CD4-positive, alpha-beta T cell treated with Interleukin-12 subunit alpha and Interleukin-12 subunit beta, for 1 hour (primary cell): ENCODE data around the gene AP3M1.
A peak's percentile ranks its signal among the peaks of the same experiment; 100 is the strongest.
"Not testable (repeated sequence)": the region's sequence is repeated elsewhere in the genome, so short reads cannot be mapped to it uniquely, and the experiment has no call there.

Source experiments
- DNase-seq: peaks from one replicate; pipeline ENCODE4 v3.0.0-alpha.2; 2020

Gene AP3M1, protein sequence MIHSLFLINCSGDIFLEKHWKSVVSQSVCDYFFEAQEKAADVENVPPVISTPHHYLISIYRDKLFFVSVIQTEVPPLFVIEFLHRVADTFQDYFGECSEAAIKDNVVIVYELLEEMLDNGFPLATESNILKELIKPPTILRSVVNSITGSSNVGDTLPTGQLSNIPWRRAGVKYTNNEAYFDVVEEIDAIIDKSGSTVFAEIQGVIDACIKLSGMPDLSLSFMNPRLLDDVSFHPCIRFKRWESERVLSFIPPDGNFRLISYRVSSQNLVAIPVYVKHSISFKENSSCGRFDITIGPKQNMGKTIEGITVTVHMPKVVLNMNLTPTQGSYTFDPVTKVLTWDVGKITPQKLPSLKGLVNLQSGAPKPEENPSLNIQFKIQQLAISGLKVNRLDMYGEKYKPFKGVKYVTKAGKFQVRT

DNA sequence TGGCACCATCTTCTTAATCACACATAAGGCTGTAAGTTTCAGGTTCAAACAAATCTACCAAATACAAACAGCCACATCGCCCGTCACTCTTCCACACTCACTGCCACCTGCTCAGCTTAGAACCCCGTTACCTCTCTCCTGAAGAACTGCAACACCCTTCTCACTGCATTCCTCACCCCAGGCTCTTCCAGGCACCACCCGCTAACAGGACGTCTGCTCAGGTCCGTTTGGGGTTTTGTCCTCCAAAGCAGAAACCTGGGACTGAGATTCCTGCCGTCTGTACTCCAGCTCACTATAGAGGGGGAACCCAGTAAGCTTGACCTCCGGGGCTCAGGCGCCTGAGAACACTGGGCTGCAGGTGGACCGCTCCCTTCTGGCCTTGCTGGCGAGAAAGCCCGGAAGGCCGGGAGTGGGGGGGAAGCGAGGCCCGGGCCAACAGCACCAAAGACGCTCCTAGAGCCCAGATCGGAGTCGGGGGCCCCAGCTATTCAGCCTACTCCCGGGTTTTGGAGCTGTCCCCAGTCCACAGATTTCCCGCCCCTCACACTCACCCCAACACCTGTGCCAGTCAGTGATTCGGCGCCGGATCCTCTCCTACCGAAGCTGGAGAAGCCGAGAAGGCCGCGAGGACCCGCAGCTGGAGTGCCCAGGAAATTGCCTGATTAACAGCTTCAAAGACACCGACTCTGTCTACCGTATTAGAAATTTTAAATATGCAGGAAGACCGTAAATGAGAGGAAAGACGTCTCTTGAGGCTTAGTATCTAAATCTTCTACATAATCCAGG, at the start of gene AP3M1:
TSS of gene AP3M1 (minus strand) at position 625 of the 786 bp plus-strand sequence. CDS start 12,449 bp downstream, outside the sequence.
- no peak for DNase-seq

DNA sequence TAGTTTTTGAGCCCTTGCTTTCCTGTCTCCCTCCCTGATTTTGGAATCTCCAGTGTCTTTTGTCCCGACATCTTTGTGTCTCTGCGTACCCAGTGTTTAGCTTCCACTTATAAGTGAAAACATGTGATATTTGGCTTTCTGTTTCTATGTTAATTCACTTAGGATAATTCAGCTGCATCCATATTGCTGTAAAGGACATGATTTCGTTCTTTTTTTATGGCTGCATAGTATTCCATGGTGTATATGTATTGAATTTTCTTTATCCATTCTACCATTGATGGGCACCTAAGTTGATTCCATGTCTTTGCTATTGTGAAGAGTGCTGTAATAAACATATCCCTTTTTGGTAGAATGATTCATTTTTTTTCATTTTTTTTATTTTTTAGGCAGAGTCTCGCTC, 48.7 kb upstream of the AP3M1 start:
- DNase-seq, result no peak

DNA sequence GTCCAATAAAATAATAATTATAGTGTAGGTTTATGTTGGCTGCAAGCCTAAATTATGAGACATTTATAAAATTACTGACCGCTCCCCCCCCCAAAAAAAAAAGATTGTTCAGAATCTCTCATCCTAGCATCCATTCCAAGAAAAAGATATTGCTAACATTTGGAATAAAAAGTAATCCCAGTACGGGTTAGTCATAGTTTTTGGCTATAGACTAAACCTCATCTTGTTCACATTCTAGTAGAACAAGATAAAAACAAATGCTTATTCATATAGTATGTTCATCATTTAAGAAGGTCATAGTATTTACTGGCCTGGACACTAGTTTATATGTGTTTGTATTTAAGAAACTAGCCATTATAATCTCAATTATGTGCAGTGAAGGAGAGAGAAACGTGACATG, 44.4 kb upstream of the AP3M1 start:
- DNase-seq, result no peak

DNA sequence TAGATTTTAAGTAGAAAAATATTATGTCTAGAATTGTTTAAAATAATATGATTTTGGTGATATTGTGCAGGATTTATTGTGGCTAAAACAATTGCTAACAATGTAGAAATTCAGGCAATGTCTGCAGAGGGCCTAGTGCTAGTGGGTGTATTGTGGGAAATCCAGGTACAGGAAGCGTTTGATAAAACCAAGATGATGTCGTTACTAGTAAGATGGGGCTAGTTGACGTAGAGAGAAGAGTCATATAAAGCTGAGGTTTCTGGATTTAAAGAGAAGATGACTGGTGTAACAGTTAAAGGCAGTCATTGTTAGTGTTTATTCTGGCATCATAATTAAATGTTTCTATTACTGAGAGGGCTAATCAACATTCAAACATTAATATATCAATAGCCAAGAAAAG, 43.9 kb upstream of the AP3M1 start:
- DNase-seq, result peak; percentile 39

DNA sequence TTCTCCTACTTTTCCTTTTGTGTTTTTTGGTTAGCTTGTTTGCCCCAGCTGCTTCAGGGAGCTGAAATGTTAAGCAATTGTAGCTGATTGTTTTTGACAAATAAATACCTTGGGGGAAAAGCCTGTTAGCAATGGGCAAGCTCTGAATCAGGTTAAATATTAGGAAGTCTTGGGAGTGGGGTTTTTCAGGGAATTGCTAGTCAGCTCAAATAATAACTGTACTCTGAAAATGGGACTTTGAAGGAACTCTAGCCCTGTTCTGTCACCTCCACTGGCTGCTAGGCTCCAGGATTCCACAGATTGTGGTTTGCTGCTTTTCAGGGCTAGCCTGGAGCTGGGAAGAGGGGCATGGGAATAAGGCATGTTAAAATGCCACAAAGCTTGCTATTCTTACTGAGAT, 39.9 kb upstream of the AP3M1 start:
- no peak for DNase-seq

DNA sequence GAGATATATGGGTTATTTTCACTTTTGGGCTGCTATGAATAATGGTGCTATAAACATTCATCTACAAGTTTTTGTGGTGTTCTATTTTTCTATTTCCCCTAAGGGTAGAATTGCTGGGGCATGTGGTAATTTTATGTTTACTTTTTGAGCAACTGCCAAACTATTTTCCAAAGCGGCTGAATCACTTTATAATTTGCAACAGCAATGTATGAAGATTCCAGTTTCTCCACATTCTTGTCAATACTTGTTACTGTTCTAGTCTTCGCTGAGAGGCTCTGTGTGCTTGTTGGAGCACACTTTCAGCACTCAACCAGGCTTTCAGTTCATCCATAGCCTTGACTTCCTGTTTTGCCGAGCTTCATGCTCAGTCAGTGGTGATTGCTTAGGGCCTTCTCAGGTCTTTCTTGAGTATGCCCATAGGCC, 39.4 kb upstream of the AP3M1 start:
- DNase-seq, result peak; percentile 34

DNA sequence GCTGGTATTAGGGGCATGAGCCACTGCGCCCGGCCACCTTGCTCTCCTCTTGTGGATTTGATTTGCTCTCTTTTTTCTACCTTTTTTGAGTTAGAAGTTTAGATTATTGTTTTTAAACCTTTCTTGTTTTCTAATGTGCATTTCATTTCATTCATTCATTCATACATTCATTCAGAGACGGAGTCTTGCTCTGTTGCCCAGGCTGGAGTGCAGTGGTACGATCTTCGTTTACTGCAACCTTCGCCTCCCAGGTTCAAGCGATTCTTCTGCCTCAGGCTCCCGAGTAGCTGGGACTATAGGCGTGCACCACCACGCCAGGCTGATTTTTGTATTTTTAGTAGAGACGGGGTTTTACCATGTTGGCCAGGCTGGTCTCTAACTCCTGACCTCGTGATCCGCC, 38.0 kb upstream of the AP3M1 start:
- not testable (repeated sequence) for DNase-seq

DNA sequence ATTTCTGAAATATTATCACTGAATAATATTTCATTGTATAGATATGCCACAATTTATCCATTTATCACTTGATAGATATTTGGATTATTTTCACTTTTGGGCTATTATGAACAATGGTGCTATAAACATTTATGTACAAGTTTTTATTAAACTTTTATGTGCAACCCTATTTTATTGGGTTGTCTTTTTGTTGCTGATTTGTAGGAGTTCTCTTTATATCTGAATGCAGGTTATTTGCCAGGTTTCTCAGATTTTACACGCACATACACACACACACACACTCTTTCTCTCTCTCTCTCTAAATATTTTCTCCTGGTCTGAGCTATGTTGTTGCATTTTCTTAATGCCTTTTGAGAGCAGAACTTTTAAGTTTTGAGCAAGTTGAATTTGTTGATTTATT, 36.6 kb upstream of the AP3M1 start:
- no peak for DNase-seq

DNA sequence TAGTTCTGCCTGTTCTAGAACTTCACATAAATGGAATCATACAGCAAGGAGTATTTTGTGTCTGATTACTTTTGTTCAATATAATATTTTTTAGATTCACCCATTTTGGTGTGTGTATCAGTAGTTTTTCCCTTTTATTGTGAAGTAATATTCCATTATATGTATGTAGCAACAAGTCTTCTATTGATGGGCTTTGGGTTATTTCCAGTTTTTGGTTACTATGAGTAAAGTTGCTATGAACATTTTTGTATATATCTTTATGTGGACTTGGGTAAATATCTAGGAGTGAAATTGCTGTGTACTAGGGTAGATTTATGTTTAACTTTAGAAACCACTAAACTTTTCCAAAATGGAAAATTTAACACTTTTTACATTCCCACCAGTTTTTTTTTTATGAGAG, 36.0 kb upstream of the AP3M1 start:
- DNase-seq, result no peak

DNA sequence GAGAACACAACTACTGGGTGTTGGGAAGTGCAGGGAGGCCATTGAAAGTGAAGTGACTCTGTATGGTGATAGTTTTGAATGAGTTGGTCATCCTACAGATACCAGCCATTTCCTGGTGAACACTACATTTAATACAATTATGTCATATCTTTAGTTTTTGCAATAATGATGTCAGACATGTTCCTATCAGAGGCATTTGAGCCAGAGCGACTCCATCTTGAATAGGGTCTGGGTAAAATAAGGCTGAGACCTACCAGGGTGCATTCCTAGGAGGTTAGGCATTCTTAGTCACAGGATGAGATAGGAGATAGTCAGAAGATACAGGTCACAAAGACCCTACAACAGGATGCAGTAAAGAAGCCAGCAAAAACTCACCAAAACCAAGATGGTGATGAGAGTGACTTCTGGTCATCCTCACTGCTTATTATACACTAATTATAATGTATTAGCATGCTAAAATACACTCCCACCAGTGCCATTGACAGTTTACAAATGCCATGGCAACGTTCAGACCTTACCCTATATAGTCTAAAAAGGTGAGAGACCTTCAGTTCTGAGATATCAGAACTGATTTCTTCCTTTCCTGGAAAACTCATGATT, 28.6 kb upstream of the AP3M1 start:
- DNase-seq, result no peak

DNA sequence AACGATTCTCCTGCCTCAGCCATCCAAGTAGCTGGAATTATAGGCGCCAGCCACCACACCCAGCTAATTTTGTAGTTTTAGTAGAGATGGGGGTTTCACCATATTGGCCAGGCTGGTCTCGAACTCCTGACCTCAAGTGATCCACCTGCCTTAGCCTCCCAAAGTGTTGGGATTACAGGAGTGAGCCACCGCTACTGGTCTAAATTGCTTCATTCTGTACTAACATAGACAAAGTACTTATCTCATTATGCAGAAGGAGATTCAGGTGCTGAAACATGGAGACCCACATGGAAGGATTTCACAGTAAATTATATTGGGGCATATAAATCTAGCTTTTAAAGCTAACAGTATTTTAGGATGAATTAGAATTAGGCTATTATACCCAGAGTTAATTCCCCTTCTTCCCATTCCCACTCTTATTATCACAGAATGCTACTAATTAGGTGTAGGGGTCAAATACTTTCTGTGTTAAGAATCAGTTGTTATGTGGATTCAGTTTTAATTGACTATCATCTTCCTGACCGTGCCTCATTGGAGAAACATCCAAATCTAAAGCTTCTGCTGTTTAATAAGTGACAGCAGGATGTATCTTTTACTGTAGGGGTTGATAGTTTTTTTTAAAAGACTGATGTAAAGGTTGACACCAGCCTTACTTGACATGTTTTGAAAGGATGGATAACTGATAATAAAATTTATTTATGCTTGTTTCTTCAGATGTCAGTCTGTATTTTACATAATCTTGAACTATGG, 27.6 kb upstream of the AP3M1 start:
- no peak for DNase-seq

DNA sequence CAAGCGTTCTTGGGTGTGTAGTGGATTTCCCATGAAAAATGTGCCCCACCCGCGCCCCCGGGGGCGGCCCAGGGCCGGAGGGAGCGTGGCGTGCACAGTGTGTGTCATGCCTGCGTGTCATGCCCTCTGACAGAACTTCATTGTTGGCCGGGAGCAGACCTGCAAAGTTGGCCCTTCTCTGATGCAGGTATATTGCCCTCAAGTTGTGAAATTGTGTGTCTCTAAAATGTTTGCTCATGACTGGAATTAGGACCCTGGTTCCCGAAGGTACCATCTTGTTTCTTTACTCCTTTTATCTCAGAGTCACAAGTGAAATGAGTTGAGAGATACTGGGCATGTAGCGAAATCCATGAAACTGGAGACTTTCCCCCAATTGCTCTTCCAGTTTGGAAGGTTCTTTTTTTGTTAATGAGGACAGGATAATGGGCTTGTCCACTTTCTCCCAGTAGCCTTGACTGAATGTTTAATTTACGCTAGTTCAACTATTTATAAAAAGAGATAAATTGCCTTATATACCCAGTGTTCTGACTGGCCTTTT, 26.6 kb upstream of the AP3M1 start:
- DNase-seq, result no peak

DNA sequence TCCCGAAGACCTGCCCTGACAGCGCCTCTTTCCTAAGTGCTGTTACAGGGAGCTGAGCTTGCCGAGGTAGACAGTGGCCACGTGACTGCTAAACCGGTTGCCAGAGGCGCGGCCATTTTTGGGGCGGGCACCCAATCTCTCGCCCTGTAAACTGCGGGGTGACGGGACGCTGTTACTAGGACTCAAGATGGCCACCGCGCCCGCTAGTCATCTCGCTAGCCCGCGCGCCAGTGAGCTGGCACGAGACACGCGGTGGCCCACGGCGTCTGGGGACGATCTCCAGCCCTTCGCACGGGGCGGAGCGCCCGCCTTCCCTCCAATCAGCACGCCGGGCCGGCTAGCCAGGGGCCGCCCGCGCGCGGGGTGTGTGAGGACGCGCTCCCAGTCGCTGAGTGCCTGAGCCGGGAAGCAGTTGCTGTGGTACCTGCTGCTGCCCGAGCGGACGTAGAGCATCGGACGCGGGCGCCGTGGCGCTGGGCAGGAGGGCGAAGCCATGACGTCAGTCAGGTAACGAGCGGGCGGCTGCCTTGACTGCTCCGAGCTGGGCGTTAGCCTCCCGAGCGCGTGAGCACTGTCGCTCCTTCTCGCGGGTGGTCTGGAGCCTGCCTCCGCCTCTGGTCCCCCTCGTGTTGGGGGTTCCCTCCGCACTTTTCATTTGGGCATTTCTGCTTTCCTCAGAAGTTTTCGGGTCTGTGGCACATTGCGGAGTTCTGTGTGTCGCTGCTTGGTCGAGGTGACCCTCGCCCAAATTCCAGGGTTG, 25.9 kb upstream of the AP3M1 start:
- DNase-seq, result peak; percentile 96

DNA sequence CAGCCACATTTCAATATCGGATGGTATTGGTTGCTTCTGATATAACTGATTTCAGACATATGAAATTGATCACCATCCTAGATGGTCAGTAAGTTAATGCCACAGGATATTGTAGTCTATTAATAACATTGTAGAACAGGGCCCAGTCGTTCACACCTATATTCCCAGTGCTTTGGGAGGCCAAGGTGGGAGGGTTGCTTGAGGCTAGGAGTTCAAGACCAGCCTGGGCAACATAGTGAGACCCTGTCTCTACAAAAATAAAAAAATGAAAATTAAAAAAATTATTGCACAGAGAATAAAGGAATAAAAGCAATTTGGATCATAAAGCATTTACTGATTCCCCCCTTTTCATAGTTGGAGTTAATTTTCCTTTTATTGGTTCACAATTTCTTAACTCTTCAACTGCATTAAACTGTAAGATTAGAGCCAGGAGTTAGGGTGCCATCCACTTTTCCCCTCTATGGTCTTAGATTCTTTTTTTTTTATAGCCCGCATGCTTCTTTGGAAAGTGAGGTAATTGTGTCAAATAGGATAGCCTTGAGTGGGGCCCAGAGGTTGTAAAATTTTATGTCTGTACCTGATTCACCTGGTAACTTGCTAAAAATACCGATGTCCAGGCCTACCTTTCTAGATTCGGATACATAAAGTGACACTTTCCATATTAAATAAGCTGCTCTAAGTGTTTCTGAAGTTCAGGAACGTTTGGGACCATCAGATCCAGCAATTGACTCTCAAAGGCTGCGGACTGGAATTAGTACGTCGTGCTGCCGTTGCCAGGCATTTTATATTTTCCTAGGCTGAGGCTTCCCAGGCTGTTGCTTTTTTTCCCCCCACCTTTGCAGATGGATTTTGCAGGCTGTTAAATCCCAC, 25.1 kb upstream of the AP3M1 start:
- DNase-seq, result no peak

DNA sequence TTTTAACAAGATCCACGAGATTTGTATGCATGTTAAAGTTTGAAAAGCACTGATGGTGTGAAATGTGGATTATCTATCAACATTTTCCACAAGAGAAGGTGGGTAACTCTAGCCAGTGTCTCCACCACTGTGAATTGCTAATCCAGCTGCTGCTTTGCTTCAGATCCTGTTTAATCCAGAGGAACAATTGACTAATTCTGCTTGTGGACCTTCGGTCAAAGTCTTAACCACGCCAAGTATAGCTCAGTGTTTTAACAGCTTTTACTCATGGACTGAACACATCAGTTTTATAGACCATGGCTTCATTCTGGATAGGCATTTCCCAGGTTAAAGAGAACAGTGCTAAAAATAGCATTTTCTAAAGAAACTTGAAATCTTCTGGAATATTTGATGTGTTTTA, 23.9 kb upstream of the AP3M1 start:
- no peak for DNase-seq

DNA sequence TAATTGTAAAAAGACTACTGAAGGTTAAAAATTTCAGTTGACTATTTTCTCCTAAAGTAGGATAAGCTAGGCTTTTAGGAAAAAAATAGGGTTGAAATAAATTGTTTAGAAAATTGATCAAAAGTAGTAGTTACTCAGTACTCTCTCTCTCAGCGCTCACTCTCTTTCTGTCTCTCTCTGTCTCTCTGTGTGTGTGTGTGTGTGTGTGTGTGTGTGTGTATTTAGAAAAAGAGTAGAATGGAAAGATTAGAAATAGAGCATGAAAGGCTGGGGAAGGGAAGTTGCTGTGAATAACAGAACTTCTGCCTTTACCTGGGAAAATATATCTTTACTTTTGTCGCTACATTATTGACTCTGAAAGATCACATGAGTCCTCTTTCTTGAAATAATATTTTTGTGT, 21.0 kb upstream of the AP3M1 start:
- no peak for DNase-seq

DNA sequence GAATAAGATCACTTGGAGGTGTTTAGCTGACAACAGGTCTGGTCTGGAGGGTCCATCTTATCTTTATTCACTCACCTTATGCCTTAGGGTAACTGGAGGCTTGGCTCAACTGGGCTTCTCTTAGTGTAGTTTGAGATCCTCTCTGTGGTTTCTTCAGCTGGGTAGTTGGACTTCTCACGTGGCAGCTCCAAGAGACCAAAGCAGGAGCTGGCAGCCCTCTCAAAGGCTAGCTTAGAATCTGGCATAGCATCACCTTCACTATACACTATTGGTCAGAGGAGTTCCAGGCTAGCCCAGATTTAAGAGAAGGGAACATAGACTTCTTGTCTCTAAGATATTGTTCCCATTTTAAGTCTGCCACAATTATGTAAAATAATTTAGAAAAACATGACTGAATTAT, 16.8 kb upstream of the AP3M1 start:
- no peak for DNase-seq

DNA sequence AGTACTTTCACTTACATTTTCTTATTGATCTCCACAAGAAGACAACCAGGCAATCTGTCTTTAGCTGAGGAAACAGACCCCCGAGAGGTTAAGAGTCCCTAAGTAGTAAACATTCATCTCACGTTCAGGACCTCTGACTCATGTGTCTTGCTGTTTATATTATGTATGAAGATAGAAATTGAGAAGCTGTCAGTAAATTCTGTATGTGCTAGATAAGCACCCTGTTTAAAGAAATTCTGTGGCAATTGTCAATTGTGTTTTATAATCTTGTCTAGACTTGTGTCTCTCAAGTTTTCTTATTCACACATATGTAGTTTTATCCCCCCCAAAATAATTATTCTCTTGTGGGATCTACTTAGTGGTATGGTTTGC, 14.9 kb upstream of the AP3M1 start:
- no peak for DNase-seq

DNA sequence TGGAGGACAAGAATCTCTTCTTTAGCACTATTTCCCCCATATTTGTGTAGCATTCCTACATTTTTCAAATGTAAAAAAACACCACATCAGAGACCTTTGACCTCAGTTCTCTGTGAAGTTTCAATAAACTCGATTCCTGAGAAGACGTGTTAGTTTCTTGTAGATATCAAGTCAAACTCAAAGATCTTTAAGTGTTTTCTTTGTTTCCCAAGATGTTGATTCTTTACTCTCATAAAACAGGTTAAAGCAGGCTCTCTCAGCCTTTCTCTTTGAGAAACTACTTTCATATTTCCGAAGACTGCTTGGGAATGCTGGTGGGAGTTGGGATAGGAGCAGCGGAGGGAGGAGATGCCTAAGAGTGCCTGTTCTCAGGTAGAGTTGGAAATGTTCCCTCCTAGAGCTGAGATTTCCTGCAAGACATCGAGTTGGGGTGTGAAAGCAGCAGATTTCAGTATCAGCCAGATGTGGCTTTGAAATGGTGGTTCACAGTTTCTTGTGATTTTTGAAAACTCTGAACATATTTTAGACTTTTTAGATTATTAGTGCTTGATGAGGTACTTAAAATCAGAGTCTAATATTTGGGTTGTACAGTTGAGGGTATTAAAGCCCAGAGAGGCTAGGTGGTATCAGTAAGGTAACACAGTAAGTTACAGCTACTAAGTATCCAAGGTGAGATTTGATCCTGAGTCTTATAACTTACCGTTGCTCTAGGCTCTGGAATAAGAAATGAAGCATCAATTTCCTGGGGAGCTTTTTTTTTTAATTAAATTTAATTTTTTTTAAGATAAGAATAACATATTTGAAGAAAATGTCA, 14.3 kb upstream of the AP3M1 start:
- DNase-seq, result no peak
